Cardiac septum (tissue), 1 donor: ENCODE data around the gene ATP5PF. TPM values are rescaled to one million over a fixed set of nuclear protein-coding genes. Genes with fewer than 3 reads are reported as not detected.
"Not testable (repeated sequence)": the region's sequence is repeated elsewhere in the genome, so short reads cannot be mapped to it uniquely, and the experiment has no call there.

Experiments
- DNase-seq: peaks from one replicate; pipeline ENCODE4 v3.0.0-alpha.2; 2020; ENCODE audit warnings: low spot score
- intact Hi-C: fragments of 100-400 bp; cut with DNase I; formaldehyde crosslinking; loops from one replicate; pipeline ENCODE4 v1.14.0; 2022
- total RNA-seq: library from RNA; stranded (reverse); fragmentation: NEBNext Ultra II Directional; extraction: Animal tissue kit (Norgen Biotek cat#: 25700); gene quantifications from one replicate; pipeline ENCODE4 v1.2.1, GENCODE V29; 2021
- donor health status: DM: no; HTN: no; CAD: no.

Gene ATP5PF
- total RNA-seq, 1 donor from 2014 or later, result 503 TPM

DNA sequence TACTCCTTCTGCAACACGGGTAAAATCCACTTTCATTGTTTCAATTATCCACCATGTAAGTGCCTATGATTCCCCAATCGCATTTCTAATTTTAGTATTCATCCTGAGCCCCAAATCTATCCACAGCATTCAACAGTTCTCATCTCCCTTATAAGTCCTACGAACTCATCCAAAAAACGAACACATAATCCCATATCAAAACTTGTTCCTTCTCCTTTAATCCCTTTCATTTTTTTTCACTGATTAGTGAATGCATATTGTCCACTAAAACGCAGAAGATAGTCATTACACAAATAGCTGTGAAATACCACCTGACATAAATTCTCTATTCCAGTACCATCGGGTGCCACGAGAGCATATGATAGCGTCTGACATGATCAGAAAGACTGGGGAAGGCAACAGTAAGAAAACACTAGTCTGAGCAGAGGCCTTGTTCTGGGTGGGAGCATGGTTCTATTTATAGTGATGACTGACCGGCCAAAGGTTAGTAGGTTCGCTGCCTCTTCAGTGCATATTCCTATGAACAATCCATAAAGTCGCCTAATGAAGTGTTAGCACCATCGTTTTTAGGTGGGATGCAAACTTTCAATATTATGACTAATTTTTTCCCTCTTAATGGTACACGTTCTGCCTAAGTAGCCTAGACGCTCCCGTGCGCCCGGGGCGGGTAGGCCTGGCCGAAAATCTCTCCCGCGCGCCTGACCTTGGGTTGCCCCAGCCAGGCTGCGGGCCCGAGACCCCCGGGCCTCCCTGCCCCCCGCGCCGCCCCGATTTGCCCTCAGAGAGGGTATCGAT, 648 bp downstream of the ATP5PF start:
- DNase-seq, result peak; percentile 77
- intact Hi-C loops, result loop anchor here (2.0 kb wide), 1 partner anchor 127 kb away; the partner anchor contains the start of gene MRPL39

DNA sequence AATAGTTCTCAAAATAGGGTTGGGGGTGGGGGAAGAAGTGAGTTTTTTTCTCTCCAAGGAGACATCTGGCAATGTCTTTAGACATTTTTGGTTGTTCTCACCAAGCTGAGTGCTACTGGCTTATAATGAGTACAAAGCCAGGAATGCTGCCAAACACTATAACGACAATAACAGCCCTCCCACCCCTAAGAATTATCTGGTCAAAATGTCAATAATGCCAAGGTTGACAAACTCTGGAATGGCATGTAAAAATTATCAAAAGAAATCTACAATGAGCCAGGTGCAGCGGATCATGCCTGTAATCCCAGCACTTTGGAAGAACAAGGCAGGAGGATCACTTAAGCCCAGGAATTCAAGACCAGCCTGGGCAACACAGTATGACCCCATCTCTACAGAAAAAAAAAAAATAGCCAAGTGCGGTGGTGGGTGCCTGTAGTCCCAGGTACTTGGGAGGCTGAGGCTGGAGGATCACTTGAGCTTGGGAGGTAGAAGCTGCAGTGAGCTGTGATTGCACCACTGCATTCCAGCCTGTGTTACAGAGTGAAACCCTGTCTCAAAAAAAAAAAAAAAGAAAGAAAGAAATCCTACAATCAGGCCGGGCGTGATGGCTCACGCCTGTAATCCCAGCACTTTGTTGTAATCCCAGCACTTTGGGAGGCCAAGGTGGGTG, 2.5 kb downstream of the ATP5PF start:
- DNase-seq, result no peak
- intact Hi-C loops, result no loop called here

DNA sequence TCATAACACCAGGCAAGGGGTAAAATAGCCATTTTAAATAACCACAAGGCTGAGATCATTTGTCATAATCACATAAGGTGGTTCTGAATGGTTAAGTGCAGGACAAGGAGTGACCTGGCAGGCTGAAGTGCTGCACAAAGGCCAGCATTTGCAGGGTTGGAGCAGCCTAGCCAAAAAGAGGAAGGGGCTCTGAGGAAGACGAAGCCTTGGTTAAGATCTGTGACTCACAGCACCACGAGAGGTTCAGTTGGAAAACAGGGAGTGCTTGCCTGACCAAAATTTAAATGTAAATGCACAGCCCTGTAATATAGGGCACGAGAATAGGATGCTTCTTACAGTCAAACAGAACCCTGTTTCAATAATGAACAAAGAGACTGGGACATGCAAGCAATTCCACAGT, 12.1 kb downstream of the ATP5PF start:
- intact Hi-C loops, result no loop called here
- DNase-seq, result no peak

DNA sequence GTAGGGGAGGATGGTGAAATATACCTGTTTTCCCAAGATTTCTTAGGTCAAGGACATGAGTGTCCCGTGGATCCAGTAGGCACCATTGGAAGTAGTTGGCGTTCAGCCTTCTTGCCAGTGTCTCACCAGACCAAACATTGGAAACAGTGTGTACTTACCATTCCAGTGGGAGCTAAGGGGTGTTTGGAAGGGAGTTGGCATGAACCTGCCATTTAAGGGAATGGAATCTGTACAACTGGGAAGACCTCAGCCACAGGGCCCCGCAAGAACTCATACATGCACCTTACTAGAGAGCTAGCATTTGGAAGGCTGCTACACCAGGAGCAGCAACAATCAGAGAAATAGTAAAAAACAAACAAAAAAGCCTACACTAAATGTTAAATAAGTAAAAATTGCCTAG, 12.7 kb downstream of the ATP5PF start:
- intact Hi-C loops, result no loop called here

DNA sequence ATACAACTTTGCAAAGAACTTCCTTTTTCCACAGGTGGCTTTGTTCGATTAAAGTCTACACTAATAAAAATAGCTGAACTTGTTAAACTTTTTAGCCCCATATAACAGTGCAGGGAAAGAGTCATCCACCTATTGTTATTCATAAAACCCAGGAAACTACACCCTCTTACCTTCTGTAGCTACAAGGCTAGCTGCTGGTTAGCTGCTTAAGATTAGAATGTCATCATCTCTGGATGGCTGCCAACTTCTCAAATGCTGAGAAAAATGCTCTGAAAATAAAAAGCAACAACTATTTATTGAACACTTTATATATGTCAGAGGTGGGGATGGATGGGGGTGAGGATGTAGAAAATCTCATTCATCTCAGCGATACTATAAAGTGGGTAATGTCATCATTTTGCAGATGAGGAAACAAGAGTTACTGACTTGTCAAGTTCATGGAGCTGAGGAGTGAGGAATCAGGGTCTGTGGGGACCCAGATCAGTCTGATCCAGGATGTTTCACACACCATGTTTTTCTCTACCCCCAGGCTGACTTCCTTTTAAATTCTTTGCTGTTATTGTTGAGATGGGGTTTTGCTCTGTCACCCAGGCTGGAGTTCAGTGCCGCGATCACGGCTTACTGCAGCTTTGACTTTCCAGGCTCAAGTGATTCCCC, 17.1 kb downstream of the ATP5PF start:
- no peak for DNase-seq
- intact Hi-C loops, result no loop called here

More for the DNA sequence above, 12.7 kb downstream of the ATP5PF start:
- no peak for DNase-seq

DNA sequence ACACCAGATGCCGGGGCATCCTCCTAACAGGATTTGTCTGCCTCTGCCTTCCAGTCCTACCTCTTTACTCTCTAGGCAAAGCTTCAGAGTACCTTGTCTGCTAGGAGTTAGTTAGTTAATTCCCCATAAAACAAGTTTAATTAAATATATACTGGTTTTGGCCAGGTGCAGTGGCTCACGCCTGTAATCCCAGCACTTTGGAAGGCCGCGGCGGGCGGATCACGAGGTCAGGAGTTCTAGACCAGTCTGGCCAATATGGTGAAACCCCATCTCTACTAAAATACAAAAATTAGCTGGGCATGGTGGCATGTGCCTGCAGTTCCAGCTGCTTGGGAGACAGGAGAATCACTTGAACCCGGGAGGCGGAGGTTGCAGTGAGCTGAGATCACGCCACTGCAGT, 20.6 kb downstream of the ATP5PF start:
- intact Hi-C loops, result loop anchor here (5.0 kb wide), 1 partner anchor 92 kb away; no protein-coding TSS in a partner anchor
- DNase-seq, result not testable (repeated sequence)

DNA sequence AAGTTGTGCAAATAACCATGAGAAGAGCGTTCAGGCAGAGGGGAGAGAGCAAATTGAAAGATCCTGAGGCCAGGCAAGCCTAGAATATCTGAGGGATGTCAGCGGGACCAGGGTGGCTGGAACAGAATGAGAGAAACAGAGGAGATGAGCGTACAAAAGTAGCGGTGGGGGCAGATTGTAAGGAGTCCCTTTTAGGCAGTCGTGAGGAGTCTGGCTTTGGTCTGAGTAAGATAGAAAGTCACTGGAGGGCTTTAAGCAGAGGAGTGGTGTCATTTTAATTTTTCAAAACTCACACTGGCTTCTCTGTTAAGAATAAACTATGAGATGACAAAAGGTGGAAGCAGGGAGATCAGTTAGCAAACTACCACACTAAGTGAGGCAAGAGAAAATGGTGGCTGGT, 24.2 kb downstream of the ATP5PF start:
- intact Hi-C loops, result loop anchor here (5.0 kb wide), 1 partner anchor 88 kb away; no protein-coding TSS in a partner anchor
- no peak for DNase-seq

DNA sequence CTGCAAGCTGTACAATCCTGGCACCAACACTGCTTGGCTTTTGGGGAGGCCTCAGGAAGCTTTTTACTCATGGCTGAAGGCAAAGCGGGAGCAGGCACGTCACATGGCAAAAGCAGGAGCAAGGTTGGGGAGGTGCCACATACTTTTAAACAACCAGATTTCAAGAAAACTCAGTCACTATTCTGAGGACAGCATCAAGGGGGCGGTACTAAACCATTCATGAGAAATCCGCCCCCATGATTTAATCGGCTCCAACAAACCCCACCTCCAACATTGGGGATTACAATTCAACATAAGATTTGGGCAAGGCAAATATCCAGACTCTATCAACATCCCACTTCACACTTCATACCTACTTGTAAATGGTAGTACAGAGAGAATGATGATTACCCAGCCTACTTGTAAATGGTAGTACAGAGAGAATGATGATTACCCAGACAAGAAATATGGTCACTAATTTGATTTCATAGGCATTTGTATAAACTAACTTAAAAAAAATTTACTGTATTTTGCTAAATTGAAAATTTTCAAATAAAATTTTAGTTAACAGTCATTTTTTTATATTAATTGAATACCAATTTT, 24.9 kb downstream of the ATP5PF start:
- DNase-seq, result no peak
- intact Hi-C loops, result loop anchor here (2.0 to 5.0 kb wide), 2 partner anchors 71 to 87 kb away; partner anchors contain the start of gene JAM2

DNA sequence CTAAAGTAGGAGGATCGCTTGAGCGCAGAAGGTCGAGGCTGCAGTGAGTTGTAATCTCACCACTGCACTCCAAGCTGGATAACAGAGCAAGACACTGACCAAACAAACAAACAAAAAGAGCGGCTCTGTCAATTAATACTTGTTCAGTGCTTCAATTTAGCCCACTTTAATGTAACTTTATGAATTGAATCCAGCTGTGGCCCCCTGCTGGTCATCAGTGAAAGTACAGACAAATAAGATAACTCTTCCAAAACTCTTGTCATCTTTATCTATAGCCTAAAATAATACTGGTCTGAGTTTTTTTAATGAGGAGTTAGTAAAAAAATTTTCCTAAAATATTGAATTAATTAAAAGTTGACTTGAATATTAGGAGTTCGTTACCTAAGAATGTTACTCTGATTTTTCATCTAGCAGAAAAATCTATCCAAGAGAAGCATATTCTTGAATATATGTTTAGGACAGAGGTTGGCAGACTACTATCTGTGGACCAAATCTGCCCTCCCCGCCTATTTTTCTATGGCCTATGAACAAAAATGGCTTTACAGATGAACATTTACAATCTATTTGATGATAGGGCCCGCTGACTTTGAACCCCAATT, 26.1 kb downstream of the ATP5PF start:
- DNase-seq, result no peak
- intact Hi-C loops, result loop anchor here (1.0 to 2.0 kb wide), 2 partner anchors 70 to 100 kb away; partner anchors contain the start of gene JAM2

DNA sequence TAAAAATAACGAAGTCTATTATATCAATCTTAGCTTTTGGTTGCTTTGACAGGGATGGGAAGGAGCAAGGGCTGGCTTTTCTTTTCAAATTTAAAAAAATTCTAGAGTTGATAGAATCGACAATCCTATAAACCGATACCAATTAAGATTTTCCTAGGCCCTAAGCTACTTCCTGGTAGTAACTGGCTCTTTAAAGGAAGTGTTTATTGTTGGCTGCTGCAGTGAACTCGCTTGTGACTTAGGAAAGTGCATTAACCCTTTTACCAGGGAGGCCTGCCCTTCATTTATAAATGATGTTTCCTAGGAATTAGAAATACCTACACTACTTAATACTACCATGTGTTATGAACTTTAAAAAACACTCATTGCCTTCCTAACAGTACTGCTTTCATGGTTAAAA, 33.2 kb downstream of the ATP5PF start:
- intact Hi-C loops, result no loop called here
- DNase-seq, result no peak

DNA sequence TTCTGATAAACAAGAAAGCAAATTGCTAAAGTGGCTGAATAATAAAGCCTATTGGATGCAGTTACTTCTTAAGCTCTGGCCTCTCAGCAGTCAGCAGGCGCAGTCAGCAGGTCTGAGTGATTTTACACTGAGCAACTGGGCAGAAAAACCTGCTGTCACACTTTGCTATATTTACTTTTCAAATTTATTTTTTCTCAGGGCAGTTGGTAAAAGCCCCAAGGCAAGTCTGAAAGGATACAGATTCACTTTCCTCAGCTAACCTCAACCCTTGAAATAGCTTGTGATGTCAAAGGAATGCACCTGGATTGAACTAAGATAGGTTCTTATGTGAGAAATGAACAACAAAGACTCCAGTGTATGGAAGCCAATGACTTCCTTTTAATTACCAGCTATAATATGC, 34.0 kb downstream of the ATP5PF start:
- no peak for DNase-seq
- intact Hi-C loops, result no loop called here

DNA sequence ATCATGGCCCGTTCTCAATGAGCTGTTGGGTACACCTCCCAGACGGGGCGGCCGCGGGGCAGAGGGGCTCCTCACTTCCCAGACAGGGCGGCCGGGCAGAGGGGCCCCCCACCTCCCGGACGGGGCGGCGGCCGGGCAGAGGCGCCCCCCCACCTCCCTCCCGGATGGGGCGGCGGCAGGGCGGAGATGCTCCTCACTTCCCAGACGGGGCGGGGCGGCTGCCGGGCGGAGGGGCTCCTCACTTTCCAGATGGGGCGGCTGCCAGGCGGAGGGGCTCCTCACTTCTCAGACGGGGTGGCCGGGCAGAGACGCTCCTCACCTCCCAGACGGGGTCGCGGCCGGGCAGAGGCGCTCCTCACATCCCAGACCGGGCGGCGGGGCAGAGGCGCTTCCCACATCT, 39.2 kb downstream of the ATP5PF start:
- DNase-seq, intact Hi-C loops: not testable (repeated sequence)

DNA sequence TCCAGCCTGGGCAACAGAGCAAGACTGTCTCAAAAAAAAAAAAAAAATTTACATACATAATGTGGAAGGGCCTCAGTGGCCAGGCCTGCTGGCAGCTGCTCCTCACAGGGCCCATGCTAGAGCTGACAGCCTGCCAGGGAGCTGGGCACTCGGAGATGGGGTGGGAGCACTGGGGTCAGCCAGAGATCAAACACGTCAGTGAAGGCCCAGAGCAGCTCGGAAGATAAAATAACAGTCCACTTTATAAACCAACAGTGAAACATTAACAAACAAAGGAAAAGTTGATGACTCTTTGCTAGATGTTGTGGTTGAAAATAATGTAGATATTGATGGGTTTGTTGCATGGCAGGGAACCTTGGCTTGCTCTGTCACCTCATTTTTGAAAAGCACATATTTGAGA, 42.7 kb downstream of the ATP5PF start:
- intact Hi-C loops, result no loop called here
- DNase-seq, result no peak

DNA sequence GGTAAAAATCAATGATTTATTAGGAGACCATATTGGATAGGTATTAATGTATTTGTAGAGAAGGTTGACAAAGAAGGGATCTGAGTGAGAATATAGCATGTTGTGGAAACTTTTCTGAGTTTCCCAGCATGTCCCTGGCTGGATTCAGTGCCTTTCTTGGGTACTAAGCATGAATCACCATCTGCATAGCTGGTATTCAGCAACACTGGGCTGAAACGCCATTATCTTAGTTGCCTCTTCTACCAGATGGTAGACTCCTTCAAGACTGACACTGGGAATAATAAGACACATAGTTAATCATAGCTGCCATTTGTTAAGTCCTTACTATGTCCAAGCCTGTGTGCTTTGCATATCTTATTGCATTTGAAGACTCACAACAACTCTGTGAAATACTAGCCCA, 45.5 kb downstream of the ATP5PF start:
- intact Hi-C loops, result no loop called here
- no peak for DNase-seq

DNA sequence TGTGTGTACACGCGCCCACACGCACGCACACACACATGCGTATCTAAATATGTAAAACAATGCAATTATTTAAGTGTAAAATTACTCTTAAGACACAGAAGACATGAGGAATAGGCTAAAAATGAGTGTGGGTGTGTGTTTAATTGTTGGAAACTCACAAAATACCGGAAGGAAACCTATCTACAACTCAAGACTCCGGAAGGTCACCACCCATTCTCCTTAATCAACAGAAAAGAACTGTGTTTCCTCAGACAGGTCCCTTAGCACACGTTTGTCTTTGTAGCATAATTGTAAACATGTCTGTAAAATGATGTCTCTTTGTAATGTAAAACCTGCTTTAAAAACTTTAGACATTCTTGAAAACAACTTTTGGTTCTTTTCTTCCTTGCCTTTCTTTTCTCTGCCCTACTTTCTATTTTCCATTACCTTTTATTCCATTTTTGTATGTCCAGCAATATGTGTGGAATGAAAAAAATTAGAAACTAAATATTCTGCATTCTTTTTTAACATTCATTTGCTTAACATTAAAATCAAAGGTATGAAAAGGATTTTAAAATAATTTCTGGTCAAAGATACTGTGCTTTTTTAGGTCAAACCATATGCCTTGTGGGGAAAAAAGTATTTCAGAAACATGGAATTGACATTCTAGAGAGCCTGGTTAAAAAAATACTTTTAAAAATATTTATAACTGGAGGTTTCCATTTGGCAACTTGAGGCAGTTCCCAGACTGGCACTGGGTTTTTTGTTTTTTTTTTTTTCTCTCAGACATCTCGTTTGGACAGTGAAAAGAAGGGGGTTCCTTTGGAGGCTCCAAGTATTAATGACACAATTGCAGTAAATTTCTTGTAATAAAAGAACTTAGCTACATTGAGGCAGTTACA, 46.2 kb downstream of the ATP5PF start:
- intact Hi-C loops, result loop anchor here (1.0 kb wide), 1 partner anchor 18 kb away; no protein-coding TSS in a partner anchor

DNA sequence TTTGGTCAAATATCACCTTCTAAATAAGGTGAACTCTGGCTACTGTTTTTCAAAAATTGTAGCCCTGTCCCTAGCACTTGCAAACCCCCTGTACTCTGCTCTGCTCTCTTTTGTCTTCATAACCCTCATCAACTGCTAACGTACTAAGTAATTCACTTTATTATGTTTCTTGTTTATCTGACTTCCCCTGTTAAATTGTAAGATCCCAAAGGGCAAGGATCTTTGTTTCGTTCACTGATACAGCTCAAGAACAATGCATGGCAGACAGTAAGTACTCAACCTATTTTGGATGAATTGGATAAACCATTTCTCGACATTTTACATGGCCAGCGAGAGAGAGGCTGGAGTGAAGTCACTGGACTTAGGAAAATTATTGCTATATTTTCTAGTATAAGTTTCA, 46.9 kb downstream of the ATP5PF start:
- intact Hi-C loops, result loop anchor here (1.0 kb wide), 1 partner anchor 17 kb away; no protein-coding TSS in a partner anchor
- DNase-seq, result no peak

More for the DNA sequence above, 46.2 kb downstream of the ATP5PF start:
- no peak for DNase-seq

DNA sequence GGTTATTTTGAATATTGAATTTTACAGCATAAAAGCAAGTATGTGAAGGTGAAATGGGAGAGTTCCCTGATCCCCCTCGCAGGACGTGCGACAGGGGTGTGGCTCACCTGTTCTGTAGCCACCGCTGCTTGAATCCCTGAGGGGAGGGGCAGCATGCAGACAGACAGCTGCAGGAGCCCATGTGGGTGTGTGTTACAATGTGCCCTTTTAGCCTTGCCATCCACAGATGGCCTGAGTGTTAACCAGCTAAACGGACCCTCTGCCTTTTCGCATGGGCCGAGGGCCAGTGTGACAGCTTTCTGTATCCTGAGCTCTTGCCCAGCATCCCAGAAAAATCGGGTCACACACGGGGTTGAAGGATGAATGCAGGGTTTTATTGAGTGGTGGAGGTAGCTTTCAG, 52.3 kb downstream of the ATP5PF start:
- DNase-seq, result no peak
- intact Hi-C loops, result no loop called here

DNA sequence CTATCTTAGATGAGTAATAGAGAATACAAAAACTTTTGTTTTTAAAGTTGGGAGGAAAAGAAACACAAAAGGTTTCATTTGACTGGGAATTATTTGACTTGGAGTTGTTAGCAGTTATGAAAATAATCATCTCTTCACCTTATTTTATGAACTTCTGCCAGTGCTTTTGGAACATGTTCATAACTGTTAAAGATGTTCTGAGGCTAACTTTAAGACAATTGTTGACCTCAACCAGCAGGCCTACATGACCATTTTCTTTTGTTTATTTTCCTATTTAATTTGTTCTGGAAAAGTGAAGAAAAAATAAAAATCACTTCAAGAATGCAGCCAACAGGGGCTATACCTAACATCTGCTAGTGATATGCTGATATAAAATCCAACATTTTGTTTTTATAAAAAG, 58.3 kb downstream of the ATP5PF start:
- DNase-seq, result no peak
- intact Hi-C loops, result no loop called here
